Measurements from ENCODE around the gene MOB3B. TPM values are rescaled to one million over a fixed set of nuclear protein-coding genes. Genes with fewer than 3 reads are reported as not detected.

MOB3B gene
- total RNA-seq, 1 experiment from 2014 or later: 0.03 TPM

DNA sequence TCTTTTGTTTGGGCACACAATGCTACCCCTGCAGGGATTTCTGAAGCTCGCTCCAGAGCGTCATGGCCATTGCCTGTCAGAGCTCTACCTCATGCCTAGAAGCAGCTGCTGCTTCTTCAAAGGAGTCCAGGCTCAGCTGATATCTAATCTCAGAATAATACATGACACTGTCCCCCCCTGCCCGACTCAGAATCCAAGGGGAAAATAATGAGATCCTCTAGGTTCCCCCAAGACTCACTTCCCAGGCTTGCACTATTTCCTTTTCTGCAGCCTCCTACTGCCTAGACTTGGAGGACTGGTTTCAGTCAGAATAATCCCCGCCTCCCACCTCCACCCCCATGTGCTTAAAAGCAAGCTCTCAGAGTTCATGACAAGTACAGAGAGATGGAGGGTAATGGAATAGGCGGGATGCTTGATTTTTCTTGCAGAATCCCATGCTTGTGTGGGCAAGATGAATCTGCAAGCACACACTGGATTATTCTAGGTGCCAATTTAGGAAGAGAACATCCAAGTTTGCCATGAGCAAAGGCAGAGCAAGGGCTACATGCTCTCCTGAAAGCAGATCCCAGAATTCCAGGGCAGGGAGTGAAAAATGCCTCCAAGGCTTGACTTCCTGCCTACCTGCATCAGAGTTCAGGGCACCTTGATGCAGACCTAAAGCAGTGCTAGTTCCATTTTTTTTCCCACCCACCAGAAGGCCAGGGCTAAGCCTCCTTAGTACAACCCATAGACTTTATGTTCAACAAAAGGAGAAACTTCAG, 102.9 kb downstream of the MOB3B start:
- CTCF ChIA-PET: no interaction called here
- intact Hi-C loops (cut with micrococcal nuclease; ENCODE audit: unreplicated experiment): no loop called here
- H3K4me3 ChIP-seq (ENCODE audit: low read depth in 2 of 2, low read length in 2 of 2): no peak overlapping the region

DNA sequence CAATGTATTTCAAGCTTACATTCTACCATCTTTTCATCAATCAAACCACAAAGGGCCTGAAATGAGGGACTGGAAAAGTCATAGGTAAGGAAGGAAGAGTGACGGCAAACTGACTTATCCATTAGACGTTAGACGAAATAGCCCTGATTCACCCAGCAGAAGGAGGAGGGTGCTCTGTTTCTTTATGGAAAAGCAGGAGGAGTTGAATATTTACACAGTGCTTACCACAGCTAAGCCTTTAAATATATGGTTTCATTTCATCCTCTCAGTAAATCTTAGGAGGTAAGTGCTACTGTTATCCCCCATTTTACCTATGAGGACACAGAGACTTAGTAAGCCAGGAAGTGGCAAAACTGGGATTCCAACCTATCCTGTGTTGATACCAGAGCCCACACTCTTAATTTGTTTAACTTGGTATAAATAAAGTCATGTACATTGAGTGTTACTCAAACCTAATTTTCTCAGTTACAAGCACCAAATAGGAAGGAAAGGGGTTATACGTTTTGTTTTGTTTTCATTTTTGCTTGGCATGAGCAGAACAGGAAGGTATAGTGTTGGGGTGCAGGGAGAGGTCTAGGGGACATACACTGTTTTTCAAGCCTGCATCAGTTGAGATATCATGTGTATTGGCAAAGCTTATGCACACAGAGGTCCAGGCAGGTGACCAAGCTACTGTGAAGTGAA, 103.6 kb downstream of the MOB3B start:
- BruUV-seq (replicated peaks): no TSS peak
- Histone ChIP-seq H3K9me3 (ENCODE audit: control insufficient read depth, insufficient read depth, low read depth, low read length) (no peaks in the 10 kb centered on the region), H3K36me3 (ENCODE audit: control insufficient read depth, insufficient read depth, low read length) (no peaks in the 10 kb centered on the region), H3K27me3 (ENCODE audit: control insufficient read depth, insufficient read depth, low read length) (no peaks in the 10 kb centered on the region), H3K27ac (ENCODE audit: low read length) (no peak overlapping the region), H3K4me3 (ENCODE audit: low read depth in 2 of 2, low read length in 2 of 2) (no peak overlapping the region), H3K4me1 (ENCODE audit: control insufficient read depth, insufficient read depth, low read length) (no peaks in the 10 kb centered on the region)
- intact Hi-C loops (cut with micrococcal nuclease; ENCODE audit: unreplicated experiment) (no loop called here), in situ Hi-C loops (cut with HindIII; ENCODE audit: low pct_unique_long_range_greater_than_20kb, low sequenced_read_pairs) (no loop called here)
- TF ChIP-seq TCF7L2 (IDR thresholded peaks at IDR 0.05; ENCODE audit: low read depth, low read length): no peak
- TF ChIP-seq, protein P1, sequence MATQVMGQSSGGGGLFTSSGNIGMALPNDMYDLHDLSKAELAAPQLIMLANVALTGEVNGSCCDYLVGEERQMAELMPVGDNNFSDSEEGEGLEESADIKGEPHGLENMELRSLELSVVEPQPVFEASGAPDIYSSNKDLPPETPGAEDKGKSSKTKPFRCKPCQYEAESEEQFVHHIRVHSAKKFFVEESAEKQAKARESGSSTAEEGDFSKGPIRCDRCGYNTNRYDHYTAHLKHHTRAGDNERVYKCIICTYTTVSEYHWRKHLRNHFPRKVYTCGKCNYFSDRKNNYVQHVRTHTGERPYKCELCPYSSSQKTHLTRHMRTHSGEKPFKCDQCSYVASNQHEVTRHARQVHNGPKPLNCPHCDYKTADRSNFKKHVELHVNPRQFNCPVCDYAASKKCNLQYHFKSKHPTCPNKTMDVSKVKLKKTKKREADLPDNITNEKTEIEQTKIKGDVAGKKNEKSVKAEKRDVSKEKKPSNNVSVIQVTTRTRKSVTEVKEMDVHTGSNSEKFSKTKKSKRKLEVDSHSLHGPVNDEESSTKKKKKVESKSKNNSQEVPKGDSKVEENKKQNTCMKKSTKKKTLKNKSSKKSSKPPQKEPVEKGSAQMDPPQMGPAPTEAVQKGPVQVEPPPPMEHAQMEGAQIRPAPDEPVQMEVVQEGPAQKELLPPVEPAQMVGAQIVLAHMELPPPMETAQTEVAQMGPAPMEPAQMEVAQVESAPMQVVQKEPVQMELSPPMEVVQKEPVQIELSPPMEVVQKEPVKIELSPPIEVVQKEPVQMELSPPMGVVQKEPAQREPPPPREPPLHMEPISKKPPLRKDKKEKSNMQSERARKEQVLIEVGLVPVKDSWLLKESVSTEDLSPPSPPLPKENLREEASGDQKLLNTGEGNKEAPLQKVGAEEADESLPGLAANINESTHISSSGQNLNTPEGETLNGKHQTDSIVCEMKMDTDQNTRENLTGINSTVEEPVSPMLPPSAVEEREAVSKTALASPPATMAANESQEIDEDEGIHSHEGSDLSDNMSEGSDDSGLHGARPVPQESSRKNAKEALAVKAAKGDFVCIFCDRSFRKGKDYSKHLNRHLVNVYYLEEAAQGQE (IDR thresholded peaks at IDR 0.05; ENCODE audit: insufficient read depth in 1 of 2, low read depth in 2 of 2, low read length in 1 of 2): no peak
- TF ChIP-seq, protein P2, sequence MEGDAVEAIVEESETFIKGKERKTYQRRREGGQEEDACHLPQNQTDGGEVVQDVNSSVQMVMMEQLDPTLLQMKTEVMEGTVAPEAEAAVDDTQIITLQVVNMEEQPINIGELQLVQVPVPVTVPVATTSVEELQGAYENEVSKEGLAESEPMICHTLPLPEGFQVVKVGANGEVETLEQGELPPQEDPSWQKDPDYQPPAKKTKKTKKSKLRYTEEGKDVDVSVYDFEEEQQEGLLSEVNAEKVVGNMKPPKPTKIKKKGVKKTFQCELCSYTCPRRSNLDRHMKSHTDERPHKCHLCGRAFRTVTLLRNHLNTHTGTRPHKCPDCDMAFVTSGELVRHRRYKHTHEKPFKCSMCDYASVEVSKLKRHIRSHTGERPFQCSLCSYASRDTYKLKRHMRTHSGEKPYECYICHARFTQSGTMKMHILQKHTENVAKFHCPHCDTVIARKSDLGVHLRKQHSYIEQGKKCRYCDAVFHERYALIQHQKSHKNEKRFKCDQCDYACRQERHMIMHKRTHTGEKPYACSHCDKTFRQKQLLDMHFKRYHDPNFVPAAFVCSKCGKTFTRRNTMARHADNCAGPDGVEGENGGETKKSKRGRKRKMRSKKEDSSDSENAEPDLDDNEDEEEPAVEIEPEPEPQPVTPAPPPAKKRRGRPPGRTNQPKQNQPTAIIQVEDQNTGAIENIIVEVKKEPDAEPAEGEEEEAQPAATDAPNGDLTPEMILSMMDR (IDR thresholded peaks at IDR 0.05): no peak
- TF ChIP-seq POLR2AphosphoS5 (IDR thresholded peaks at IDR 0.05; ENCODE audit: low read depth, low read length): no peak
- no peak for TF ChIP-seq SIN3A (IDR thresholded peaks at IDR 0.05; ENCODE audit: borderline replicate concordance, insufficient read depth, low read depth, low read length)
- ATAC-seq (no peak), DNase-seq (ENCODE audit: low read depth, low spot score) (no peak)
- POLR2A ChIA-PET: no interaction called here
- CTCF ChIA-PET: no interaction called here

More for the DNA sequence above, 102.9 kb downstream of the MOB3B start:
- in situ Hi-C loops (cut with HindIII; ENCODE audit: low pct_unique_long_range_greater_than_20kb, low sequenced_read_pairs): no loop called here
- H3K36me3 ChIP-seq (ENCODE audit: control insufficient read depth, insufficient read depth, low read length): no peaks in the 10 kb centered on the region
- no peak for DNase-seq (ENCODE audit: low read depth, low spot score)
- no peak for ATAC-seq
- POLR2A ChIA-PET: no interaction called here
- H3K27ac ChIP-seq (ENCODE audit: low read length): no peak overlapping the region
- BruUV-seq (replicated peaks): no TSS peak
- H3K9me3 ChIP-seq (ENCODE audit: control insufficient read depth, insufficient read depth, low read depth, low read length): no peaks in the 10 kb centered on the region
- no peaks in the 10 kb centered on the region for H3K27me3 ChIP-seq (ENCODE audit: control insufficient read depth, insufficient read depth, low read length)
- no peaks in the 10 kb centered on the region for H3K4me1 ChIP-seq (ENCODE audit: control insufficient read depth, insufficient read depth, low read length)
- no peak for TF ChIP-seq TCF7L2 (IDR thresholded peaks at IDR 0.05; ENCODE audit: low read depth, low read length)
- TF ChIP-seq, protein P1 (IDR thresholded peaks at IDR 0.05; ENCODE audit: insufficient read depth in 1 of 2, low read depth in 2 of 2, low read length in 1 of 2): no peak
- no peak for TF ChIP-seq POLR2AphosphoS5 (IDR thresholded peaks at IDR 0.05; ENCODE audit: low read depth, low read length)
- TF ChIP-seq, protein P2 (IDR thresholded peaks at IDR 0.05): no peak
- no peak for TF ChIP-seq SIN3A (IDR thresholded peaks at IDR 0.05; ENCODE audit: borderline replicate concordance, insufficient read depth, low read depth, low read length)

Data from Panc1 (cell line).